OCI-LY1 (cell line): Measurements from ENCODE around the gene RND3.

Experiments used
- EZH2 ChIP-seq: fragments of 200-600 bp; sonication (generic), shearing (Covaris generic); IDR thresholded peaks from 2 replicates; pipeline ENCODE4 v1.8.0; 2017; ENCODE audit warnings: borderline replicate concordance, mixed run types, mild to moderate bottlenecking, antibody characterized with exemption, low read length, moderate library complexity, mixed read lengths
- TF ChIP-seq, protein P1 (sequence below): fragments of 200-600 bp; sonication (generic), shearing (Covaris generic); IDR thresholded peaks from 2 replicates; pipeline ENCODE4 v1.5.1; 2017; ENCODE audit warnings: mild to moderate bottlenecking, antibody characterized with exemption, low read length, moderate library complexity, mixed read lengths

DNA sequence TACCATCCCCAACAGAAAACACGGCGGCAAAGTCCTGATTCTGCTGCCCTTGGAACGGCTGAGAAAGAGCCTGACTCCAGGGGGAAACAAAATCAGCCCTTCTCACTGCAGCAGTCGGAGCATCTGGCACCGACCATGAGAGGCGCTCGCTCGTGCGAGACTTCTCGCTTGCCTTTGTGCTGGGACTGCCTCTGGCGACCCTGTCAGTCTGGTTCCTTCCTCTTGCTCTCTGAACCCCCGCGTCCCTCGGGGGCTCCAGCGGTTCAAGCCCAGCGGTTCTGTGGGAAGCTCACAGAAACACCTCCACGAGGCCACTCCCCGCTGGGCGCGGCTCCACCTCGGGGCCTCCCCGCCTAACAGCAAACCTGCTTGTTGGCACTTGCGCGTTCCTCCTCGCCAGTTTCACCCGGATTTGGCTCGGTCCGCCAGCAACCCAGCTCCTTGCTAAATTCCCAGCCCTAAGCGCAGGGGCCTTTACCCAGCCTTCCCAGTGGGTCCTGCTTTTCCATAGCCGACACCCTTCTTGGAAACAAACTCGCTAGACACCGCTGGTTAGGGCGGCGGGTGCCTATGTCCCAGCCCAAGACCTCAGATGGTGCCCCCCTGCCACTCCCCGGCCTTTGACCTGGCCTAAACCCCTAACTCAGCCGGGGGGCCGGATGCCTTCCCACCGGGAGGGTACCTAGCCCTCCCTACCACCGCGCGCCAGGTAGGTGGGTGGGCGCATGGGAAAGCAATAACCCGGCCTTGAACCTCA, 2.2 kb downstream of the RND3 start:
- TF ChIP-seq, protein P1, sequence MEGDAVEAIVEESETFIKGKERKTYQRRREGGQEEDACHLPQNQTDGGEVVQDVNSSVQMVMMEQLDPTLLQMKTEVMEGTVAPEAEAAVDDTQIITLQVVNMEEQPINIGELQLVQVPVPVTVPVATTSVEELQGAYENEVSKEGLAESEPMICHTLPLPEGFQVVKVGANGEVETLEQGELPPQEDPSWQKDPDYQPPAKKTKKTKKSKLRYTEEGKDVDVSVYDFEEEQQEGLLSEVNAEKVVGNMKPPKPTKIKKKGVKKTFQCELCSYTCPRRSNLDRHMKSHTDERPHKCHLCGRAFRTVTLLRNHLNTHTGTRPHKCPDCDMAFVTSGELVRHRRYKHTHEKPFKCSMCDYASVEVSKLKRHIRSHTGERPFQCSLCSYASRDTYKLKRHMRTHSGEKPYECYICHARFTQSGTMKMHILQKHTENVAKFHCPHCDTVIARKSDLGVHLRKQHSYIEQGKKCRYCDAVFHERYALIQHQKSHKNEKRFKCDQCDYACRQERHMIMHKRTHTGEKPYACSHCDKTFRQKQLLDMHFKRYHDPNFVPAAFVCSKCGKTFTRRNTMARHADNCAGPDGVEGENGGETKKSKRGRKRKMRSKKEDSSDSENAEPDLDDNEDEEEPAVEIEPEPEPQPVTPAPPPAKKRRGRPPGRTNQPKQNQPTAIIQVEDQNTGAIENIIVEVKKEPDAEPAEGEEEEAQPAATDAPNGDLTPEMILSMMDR, result no peak
- TF ChIP-seq EZH2, result no peak
